ENCODE data around the gene IFNL1. TPM values are rescaled to one million over a fixed set of nuclear protein-coding genes. Genes with fewer than 3 reads are reported as not detected.

The IFNL1 gene
- total RNA-seq, 4 donors from 2014 or later, result not detected

GRCh38 chr19:39257227-39257626 lies 39.0 kb upstream of the IFNL1 start:
- no peak overlapping the region for H3K27ac ChIP-seq
- no peaks in the 10 kb centered on the region for H3K36me3 ChIP-seq
- H3K27me3 ChIP-seq, result no peaks in the 10 kb centered on the region
- no peak for DNase-seq
- H3K4me1 ChIP-seq, result no peaks in the 10 kb centered on the region
- no peaks in the 10 kb centered on the region for H3K9me3 ChIP-seq
- no peak overlapping the region for H3K4me3 ChIP-seq (replicated peaks in 1 of 3)
- 94% methylated on average over 4 of the region's 4 CpGs for WGBS, 2 donors
- no peak for TF ChIP-seq CTCF (IDR thresholded peaks at IDR 0.05)
- no peak for TF ChIP-seq POLR2A (IDR thresholded peaks at IDR 0.05)
- intact Hi-C loops (cut with DNase I), result no loop called here

- peaks cover 0 to 17% of the 10 kb centered on the region in 2 donors for H3K4me1 ChIP-seq
- peaks cover 17% of the 10 kb centered on the region for H3K27me3 ChIP-seq
- DNase-seq, result no peak
- TF ChIP-seq CTCF (IDR thresholded peaks at IDR 0.05), result no peak
- H3K27ac ChIP-seq, result no peak overlapping the region
- intact Hi-C loops (cut with DNase I), result no loop called here
- H3K4me3 ChIP-seq (replicated peaks in 1 of 3), result no peak overlapping the region
- WGBS, 2 donors, result 86 to 88% methylated on average over 3 of the region's 3 CpGs
- no peaks in the 10 kb centered on the region for H3K9me3 ChIP-seq
- H3K36me3 ChIP-seq, result no peaks in the 10 kb centered on the region
These were observed 34.5 kb upstream of the IFNL1 start for GRCh38 chr19:39261704-39262103.

GRCh38 chr19:39262496-39262895 lies 33.7 kb upstream of the IFNL1 start:
- WGBS, 2 donors, result 75 to 83% methylated on average over 4 of the region's 4 CpGs

GRCh38 chr19:39263912-39264305 lies 32.3 kb upstream of the IFNL1 start:
- no peaks in the 10 kb centered on the region for H3K9me3 ChIP-seq
- TF ChIP-seq CTCF (IDR thresholded peaks at IDR 0.05) (no peak), POLR2A (IDR thresholded peaks at IDR 0.05) (no peak)
- no peaks in the 10 kb centered on the region for H3K36me3 ChIP-seq
- peaks cover 17% of the 10 kb centered on the region for H3K27me3 ChIP-seq
- no peak overlapping the region for H3K27ac ChIP-seq
- peaks cover 0 to 17% of the 10 kb centered on the region in 2 donors for H3K4me1 ChIP-seq
- DNase-seq, result no peak
- WGBS, 2 donors, result 15 to 19% methylated on average over 12 to 15 of the region's 17 CpGs
- no peak overlapping the region for H3K4me3 ChIP-seq (replicated peaks in 1 of 3)
- intact Hi-C loops (cut with DNase I), result no loop called here

More at GRCh38 chr19:39262496-39262895, 33.7 kb upstream of the IFNL1 start:
- intact Hi-C loops (cut with DNase I), result no loop called here
- no peak for DNase-seq
- no peaks in the 10 kb centered on the region for H3K36me3 ChIP-seq
- H3K4me3 ChIP-seq (replicated peaks in 1 of 3), result no peak overlapping the region
- TF ChIP-seq POLR2A (IDR thresholded peaks at IDR 0.05) (no peak), CTCF (IDR thresholded peaks at IDR 0.05) (no peak)
- H3K27me3 ChIP-seq, result peaks cover 17% of the 10 kb centered on the region
- H3K4me1 ChIP-seq, result peaks cover 0 to 17% of the 10 kb centered on the region in 2 donors
- no peak overlapping the region for H3K27ac ChIP-seq
- H3K9me3 ChIP-seq, result no peaks in the 10 kb centered on the region

GRCh38 chr19:39264306-39265290 lies 31.6 kb upstream of the IFNL1 start:
- DNase-seq, result no peak
- H3K36me3 ChIP-seq, result no peaks in the 10 kb centered on the region
- H3K27ac ChIP-seq, result no peak overlapping the region
- WGBS, 2 donors, result 6 to 9% methylated on average over 14 to 38 of the region's 102 CpGs
- TF ChIP-seq POLR2A (IDR thresholded peaks at IDR 0.05), result no peak
- no peak for TF ChIP-seq CTCF (IDR thresholded peaks at IDR 0.05)
- H3K27me3 ChIP-seq, result peaks cover 17% of the 10 kb centered on the region
- intact Hi-C loops (cut with DNase I), result no loop called here
- H3K4me1 ChIP-seq, result peaks cover 0 to 17% of the 10 kb centered on the region in 2 donors
- no peak overlapping the region for H3K4me3 ChIP-seq (replicated peaks in 1 of 3)
- no peaks in the 10 kb centered on the region for H3K9me3 ChIP-seq

Measured in thyroid gland (tissue), 4 donors.